Progenitor cell of endocrine pancreas (in vitro differentiated cells): ENCODE measurements around the gene GANC. TPM values are rescaled to one million over a fixed set of nuclear protein-coding genes. Genes with fewer than 3 reads are reported as not detected.

Experiments
- DNase-seq: peaks from one replicate; pipeline ENCODE4 v3.0.0; 2021; ENCODE audit warnings: low spot score; ENCODE audit not compliant: unreplicated experiment
- H3K27ac Mint-ChIP-seq: 2 replicates; pipeline ENCODE4 v1.8.0; 2021; ENCODE audit warnings: mild to moderate bottlenecking, moderate library complexity, mixed read lengths
- H3K27me3 Mint-ChIP-seq: 2 replicates; pipeline ENCODE4 v1.8.0; 2021; ENCODE audit warnings: mixed read lengths
- H3K36me3 Mint-ChIP-seq: 2 replicates; pipeline ENCODE4 v1.8.0; 2022; ENCODE audit warnings: mixed read lengths; ENCODE audit not compliant: insufficient read depth
- H3K4me1 Mint-ChIP-seq: 2 replicates; pipeline ENCODE4 v1.8.0; 2021; ENCODE audit warnings: low read depth, mixed read lengths
- H3K4me3 Mint-ChIP-seq: 2 replicates; pipeline ENCODE4 v1.8.0; 2021; ENCODE audit warnings: low read depth, mild to moderate bottlenecking, moderate library complexity, mixed read lengths
- H3K9me3 Mint-ChIP-seq: 2 replicates; pipeline ENCODE4 v1.8.0; 2021; ENCODE audit warnings: low read depth, mixed read lengths
- total RNA-seq: library from RNA; stranded (reverse); gene quantifications from 2 replicates; pipeline ENCODE4 v1.2.1, GENCODE V29; 2021
- TF ChIP-seq, protein P1 (sequence below): fragments of 200-600 bp; sonication (generic); IDR thresholded peaks from one replicate; pipeline ENCODE4 v1.5.0; 2021; ENCODE audit warnings: antibody characterized with exemption, mild to moderate bottlenecking; ENCODE audit not compliant: unreplicated experiment

The GANC gene
- total RNA-seq, 1 donor from 2014 or later, result 20.6 TPM

DNA sequence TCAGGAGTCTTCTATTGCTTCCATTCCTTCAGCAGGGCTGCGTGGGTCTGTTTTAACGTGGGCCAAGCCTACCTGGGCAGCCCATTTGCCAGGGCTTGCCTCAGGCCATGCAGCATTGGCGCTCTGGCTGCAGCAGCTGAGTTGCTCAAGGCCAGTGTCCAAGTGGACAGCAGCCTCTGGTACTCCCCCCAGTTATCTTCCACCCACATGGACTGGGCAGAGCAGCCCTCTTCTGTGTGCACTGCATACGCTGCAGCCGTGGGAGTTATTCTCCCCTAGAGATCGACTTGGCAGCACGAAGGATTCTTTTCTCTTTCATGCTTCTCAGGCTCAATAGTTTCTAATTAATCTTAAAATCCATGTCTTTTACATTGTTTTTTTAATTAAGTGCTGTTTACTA lies 79.4 kb downstream of the GANC start:
- H3K4me3 Mint-ChIP-seq, result no peak overlapping the region
- no peaks in the 10 kb centered on the region for H3K4me1 Mint-ChIP-seq
- TF ChIP-seq, protein P1, sequence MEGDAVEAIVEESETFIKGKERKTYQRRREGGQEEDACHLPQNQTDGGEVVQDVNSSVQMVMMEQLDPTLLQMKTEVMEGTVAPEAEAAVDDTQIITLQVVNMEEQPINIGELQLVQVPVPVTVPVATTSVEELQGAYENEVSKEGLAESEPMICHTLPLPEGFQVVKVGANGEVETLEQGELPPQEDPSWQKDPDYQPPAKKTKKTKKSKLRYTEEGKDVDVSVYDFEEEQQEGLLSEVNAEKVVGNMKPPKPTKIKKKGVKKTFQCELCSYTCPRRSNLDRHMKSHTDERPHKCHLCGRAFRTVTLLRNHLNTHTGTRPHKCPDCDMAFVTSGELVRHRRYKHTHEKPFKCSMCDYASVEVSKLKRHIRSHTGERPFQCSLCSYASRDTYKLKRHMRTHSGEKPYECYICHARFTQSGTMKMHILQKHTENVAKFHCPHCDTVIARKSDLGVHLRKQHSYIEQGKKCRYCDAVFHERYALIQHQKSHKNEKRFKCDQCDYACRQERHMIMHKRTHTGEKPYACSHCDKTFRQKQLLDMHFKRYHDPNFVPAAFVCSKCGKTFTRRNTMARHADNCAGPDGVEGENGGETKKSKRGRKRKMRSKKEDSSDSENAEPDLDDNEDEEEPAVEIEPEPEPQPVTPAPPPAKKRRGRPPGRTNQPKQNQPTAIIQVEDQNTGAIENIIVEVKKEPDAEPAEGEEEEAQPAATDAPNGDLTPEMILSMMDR, result no peak
- DNase-seq, result no peak
- peaks cover 2% of the 10 kb centered on the region for H3K36me3 Mint-ChIP-seq
- no peak overlapping the region for H3K27ac Mint-ChIP-seq
- no peaks in the 10 kb centered on the region for H3K9me3 Mint-ChIP-seq
- no peaks in the 10 kb centered on the region for H3K27me3 Mint-ChIP-seq

DNA sequence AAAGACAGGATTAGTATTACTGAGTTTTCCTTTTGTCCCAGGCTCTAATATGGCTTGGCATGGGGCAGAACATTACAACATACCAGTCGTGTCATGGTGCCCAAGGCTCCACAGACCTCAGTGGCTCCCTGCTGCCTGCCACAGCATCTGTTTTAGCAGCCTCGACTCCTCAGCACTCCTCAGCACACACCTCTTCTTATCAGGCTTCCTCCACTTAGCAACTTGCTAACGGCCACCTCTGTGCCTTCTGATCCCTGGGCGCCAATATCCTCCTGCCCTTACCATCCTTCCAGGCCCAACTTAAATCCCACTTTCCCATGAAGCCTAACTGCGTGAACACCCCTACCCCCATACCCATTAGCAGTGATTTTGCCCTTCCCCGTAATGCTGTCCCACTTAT lies 80.1 kb downstream of the GANC start:
- no peak for DNase-seq
- no peaks in the 10 kb centered on the region for H3K9me3 Mint-ChIP-seq
- TF ChIP-seq, protein P1, result no peak
- peaks cover 2% of the 10 kb centered on the region for H3K36me3 Mint-ChIP-seq
- no peaks in the 10 kb centered on the region for H3K4me1 Mint-ChIP-seq
- no peaks in the 10 kb centered on the region for H3K27me3 Mint-ChIP-seq
- peak overlapping the region; percentile 70 for H3K27ac Mint-ChIP-seq
- H3K4me3 Mint-ChIP-seq, result no peak overlapping the region

DNA sequence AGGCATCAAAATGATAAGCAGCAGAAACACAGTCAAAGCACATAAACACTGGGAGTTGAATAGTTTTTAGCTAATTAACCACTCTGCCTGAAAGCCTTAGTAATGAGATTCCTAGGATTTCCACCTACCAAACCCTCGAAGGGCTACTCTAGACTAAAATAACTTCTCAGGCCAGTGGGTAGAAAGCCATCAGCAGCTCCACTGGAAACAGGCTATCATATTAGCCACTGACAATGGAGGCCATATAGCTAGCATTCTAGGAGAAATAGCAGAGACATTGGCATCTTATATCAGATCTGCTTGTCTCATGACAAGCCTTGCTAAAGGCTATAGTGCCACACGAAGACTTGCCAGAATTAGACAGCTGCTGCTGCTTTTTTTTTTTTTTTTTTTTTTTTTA lies 81.8 kb downstream of the GANC start:
- no peak for DNase-seq
- H3K4me1 Mint-ChIP-seq, result no peaks in the 10 kb centered on the region
- H3K27ac Mint-ChIP-seq, result no peak overlapping the region
- no peak overlapping the region for H3K4me3 Mint-ChIP-seq
- TF ChIP-seq, protein P1, result no peak
- H3K36me3 Mint-ChIP-seq, result peaks cover 2% of the 10 kb centered on the region
- H3K9me3 Mint-ChIP-seq, result no peaks in the 10 kb centered on the region
- no peaks in the 10 kb centered on the region for H3K27me3 Mint-ChIP-seq

DNA sequence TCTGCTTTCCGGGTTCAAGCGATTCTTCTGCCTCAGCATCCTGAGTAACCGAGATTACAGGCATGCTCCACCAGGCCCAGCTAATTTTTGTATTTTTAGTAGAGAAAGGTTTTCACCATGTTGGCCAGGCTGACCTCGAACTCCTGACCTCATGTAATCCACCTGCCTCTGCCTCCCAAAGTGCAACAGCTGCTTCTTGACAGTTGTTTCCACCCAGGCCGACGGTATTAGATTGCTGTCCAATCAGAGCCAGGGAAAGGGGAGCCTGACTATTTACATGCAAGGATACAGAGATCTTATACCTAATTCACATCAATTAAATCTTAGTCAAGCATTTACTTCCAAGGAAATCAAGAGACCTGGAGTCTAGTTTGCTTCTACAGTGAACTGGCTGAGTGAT lies 82.3 kb downstream of the GANC start:
- H3K4me3 Mint-ChIP-seq, result no peak overlapping the region
- TF ChIP-seq, protein P1, result no peak
- DNase-seq, result no peak
- peaks cover 2% of the 10 kb centered on the region for H3K36me3 Mint-ChIP-seq
- H3K27ac Mint-ChIP-seq, result no peak overlapping the region
- H3K27me3 Mint-ChIP-seq, result no peaks in the 10 kb centered on the region
- no peaks in the 10 kb centered on the region for H3K9me3 Mint-ChIP-seq
- H3K4me1 Mint-ChIP-seq, result no peaks in the 10 kb centered on the region

DNA sequence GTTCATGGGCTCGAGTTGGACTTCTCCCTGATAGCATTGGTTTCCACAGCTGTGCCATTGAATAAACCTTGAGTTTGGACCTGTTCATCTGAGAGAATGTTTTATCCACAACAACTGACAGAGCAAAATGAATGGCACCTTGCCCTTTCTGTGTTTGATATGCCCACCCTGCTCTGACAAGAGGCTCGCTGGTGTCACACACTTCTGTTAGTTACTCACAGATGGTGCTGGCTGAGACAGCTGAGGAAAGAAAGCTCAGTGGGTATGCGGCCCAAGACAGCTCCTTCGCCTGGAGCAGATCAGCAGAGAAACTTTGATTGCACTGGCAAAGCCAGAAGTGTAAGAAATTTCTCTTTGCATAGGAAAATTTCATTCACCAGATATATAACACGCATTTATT lies 83.8 kb downstream of the GANC start:
- peaks cover 2% of the 10 kb centered on the region for H3K36me3 Mint-ChIP-seq
- DNase-seq, result no peak
- no peaks in the 10 kb centered on the region for H3K4me1 Mint-ChIP-seq
- no peaks in the 10 kb centered on the region for H3K27me3 Mint-ChIP-seq
- H3K9me3 Mint-ChIP-seq, result no peaks in the 10 kb centered on the region
- no peak overlapping the region for H3K27ac Mint-ChIP-seq
- TF ChIP-seq, protein P1, result no peak
- no peak overlapping the region for H3K4me3 Mint-ChIP-seq
